ENCODE data around the gene MEOX1.
"Not testable (repeated sequence)": the region's sequence is repeated elsewhere in the genome, so short reads cannot be mapped to it uniquely, and the experiment has no call there.

Gene MEOX1

DNA sequence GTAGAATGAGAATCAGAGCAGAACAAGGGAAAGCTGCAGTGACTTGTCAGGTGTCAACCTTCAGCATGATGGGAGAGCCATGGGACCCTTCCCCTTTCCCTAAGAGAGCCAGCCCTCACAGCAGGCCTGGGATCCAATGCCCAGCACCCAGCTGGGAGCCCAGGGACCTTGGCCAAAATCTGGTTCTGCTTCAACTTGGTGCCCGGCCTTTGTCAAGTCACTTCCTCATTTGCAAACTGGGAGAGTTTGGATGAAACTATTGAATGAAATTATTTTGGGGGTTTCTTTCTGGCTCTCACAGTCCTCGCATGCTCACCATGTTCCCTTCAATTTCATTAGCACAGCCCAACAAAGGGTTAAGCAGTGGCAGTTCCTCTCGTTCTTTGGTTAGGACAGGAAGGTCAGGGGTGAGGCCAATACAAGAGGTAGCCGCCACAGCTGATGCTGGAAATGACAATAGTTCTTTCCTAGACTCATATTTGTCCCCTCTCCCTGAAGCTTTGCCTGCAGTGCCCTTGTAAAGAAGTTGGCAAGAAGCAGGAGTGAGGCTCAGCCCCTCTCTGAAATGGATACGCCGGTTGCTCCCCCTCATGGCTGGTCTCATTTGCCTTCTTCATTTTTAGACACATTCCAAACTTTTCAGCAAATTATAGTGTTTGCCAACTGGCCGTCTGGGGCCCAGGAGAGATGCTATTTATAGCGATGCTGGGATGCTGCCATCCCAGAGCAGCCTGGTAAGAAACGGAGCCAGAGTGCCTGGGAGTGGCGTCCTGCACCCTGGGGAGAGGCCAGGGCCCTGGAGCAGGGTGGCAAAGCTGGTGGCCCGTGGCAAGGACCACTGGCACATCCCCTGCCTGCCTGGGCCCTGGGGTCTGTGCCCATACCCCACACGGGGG lies 34.5 kb upstream of the MEOX1 start:
- H3K27me3 ChIP-seq (ENCODE audit: control insufficient read depth, insufficient read depth, low read length), result no peaks in the 10 kb centered on the region
- H3K9ac ChIP-seq (ENCODE audit: low read length), result no peak overlapping the region
- H3K4me1 ChIP-seq (ENCODE audit: control insufficient read depth, insufficient read depth, low read length), result peaks cover 8% of the 10 kb centered on the region
- H3K36me3 ChIP-seq (ENCODE audit: control insufficient read depth, insufficient read depth, low read length), result no peaks in the 10 kb centered on the region
- no peak overlapping the region for H3K4me3 ChIP-seq (ENCODE audit: low read length)
- H3K27ac ChIP-seq (ENCODE audit: low read depth, low read length), result no peak overlapping the region

DNA sequence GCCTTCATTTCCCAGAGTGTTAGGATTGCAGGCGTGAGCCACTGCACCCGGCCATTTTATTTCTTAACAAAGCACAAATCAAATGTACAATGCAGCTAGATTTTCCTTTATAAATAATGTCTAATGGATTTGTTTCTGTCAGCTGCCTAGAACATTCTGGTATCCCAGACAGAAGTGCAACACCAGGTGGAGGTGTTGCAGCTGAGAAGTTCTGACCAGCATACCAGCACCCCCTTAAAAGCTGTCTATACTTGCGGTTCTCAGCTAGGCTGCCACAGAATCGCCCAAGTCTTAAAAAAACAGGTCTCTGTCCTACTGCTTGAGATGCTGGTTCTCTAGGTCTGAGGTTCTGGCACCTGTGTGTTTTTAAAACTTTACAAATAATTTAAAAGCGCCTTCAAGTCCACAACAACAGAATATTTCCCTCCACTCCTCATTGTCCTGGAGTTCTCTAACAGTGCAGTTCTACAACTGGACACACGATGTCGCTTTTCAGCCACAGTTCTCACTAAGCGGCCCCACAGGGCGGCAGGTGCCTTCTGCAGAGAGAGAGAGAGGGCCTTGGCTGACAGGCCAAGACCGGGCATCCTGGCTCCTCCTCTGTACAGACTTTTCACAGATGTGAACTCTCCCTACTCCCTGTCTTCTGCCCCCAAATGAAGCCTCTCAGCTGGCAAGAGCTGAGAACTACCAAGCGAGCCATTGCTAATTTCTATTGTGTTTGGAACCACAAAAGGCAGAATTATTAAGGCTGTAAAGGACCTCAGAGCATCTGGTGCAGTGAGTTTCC lies 32.6 kb upstream of the MEOX1 start:
- Histone ChIP-seq H3K9ac (ENCODE audit: low read length) (no peak overlapping the region), H3K4me3 (ENCODE audit: low read length) (no peak overlapping the region), H3K4me1 (ENCODE audit: control insufficient read depth, insufficient read depth, low read length) (peaks cover 8% of the 10 kb centered on the region), H3K27ac (ENCODE audit: low read depth, low read length) (no peak overlapping the region), H3K36me3 (ENCODE audit: control insufficient read depth, insufficient read depth, low read length) (no peaks in the 10 kb centered on the region), H3K27me3 (ENCODE audit: control insufficient read depth, insufficient read depth, low read length) (no peaks in the 10 kb centered on the region)

DNA sequence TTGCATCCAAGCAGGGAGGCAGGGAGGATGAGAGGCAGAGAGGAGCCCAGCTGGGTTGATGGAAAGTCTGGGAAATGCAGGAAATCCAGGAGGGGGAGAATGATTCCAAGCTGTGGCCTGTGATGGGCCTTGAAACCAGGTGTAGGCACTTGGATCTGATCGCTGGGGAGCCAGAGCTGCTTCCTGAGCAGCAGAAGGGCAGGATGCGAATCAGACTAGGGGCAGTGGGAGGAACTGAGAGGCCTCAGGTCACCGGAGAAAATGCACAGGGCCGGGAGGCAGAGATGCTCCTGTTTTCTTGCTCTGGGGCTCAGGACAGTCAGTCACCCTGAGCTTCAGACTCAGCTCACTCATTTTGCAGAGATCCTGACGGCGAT lies 29.6 kb upstream of the MEOX1 start:
- H3K36me3 ChIP-seq (ENCODE audit: control insufficient read depth, insufficient read depth, low read length), result no peaks in the 10 kb centered on the region
- H3K4me3 ChIP-seq (ENCODE audit: low read length), result no peak overlapping the region
- H3K27ac ChIP-seq (ENCODE audit: low read depth, low read length), result no peak overlapping the region
- peaks cover 3% of the 10 kb centered on the region for H3K4me1 ChIP-seq (ENCODE audit: control insufficient read depth, insufficient read depth, low read length)
- no peak overlapping the region for H3K9ac ChIP-seq (ENCODE audit: low read length)
- H3K27me3 ChIP-seq (ENCODE audit: control insufficient read depth, insufficient read depth, low read length), result no peaks in the 10 kb centered on the region

DNA sequence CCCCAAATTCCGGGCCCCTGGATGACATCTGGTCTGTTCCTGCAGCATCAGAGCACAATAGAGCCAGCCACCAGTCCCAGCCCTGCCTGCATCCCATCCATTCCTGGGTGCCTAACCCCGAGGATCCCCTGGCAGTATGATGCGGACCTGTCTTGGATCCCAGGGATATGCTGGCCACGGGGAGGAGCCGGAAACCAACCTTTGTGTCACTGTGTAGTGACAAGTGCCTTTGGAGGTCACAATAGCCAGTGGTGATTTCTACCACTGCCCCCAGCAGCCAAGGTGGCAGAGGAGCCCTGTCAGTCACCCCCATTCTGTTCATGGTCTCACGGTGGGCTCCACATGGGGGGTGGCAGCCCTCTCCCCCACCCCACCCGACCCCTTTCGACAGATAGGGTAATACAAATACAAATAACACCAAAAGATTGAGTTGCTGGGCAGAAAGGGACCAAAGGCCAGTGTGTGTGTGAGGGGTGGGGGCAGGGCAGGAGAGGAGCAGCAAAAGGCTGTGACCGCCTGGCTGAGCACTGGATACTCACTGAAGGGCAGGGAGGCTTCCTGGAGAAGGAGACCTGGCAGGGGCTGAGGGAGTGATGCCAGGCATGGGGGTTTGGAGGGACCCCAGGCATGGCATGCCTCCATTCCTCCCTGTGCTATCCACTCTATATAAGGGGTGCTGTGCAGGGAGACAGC lies 29.0 kb upstream of the MEOX1 start:
- no peak overlapping the region for H3K4me3 ChIP-seq (ENCODE audit: low read length)
- no peak overlapping the region for H3K9ac ChIP-seq (ENCODE audit: low read length)
- no peaks in the 10 kb centered on the region for H3K36me3 ChIP-seq (ENCODE audit: control insufficient read depth, insufficient read depth, low read length)

DNA sequence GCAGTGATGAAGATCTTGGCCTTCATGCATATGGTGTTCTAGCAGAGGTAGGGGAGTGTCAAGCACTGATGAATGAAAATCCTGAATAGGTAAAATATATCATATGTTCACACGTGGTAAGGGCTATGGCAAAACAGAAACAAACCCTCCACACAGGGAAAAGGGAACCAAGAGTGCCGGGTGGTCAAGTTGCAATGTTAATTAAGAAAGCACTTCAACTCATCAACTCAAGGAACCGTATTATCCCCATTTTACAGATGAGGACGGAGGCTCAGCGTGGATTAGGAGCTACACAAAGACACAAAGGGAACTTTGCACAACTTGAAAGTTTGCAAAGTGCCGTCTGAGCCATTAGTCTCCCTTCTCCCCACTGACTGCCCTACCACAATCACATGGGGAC lies 28.1 kb upstream of the MEOX1 start:
- H3K36me3 ChIP-seq (ENCODE audit: control insufficient read depth, insufficient read depth, low read length), result no peaks in the 10 kb centered on the region
- H3K4me3 ChIP-seq (ENCODE audit: low read length), result no peak overlapping the region
- no peaks in the 10 kb centered on the region for H3K4me1 ChIP-seq (ENCODE audit: control insufficient read depth, insufficient read depth, low read length)
- no peak overlapping the region for H3K27ac ChIP-seq (ENCODE audit: low read depth, low read length)
- H3K9ac ChIP-seq (ENCODE audit: low read length), result no peak overlapping the region
- no peaks in the 10 kb centered on the region for H3K27me3 ChIP-seq (ENCODE audit: control insufficient read depth, insufficient read depth, low read length)

More for the DNA sequence above, 29.0 kb upstream of the MEOX1 start:
- Histone ChIP-seq H3K4me1 (ENCODE audit: control insufficient read depth, insufficient read depth, low read length) (no peaks in the 10 kb centered on the region), H3K27me3 (ENCODE audit: control insufficient read depth, insufficient read depth, low read length) (no peaks in the 10 kb centered on the region), H3K27ac (ENCODE audit: low read depth, low read length) (no peak overlapping the region)

DNA sequence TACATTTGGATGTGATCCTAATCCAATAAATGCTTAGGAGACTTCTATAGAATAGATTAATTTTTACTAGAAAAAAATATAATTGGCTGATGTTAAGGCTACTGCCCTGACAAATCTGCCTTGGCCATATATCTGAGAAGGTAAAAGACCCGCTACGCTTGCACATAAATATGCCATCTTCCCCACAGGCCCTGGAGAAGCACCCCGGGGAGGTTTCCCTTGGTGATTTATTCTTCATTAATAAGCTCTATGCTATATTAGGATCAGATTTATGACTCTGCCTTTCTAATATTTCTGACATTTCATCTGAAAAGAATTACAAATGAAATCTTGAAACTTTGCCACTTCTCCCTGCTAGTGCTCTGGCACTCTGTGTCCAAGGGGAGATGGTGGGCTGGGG lies 27.4 kb upstream of the MEOX1 start:
- Histone ChIP-seq H3K4me1 (ENCODE audit: control insufficient read depth, insufficient read depth, low read length) (no peaks in the 10 kb centered on the region), H3K27ac (ENCODE audit: low read depth, low read length) (no peak overlapping the region), H3K27me3 (ENCODE audit: control insufficient read depth, insufficient read depth, low read length) (no peaks in the 10 kb centered on the region), H3K9ac (ENCODE audit: low read length) (no peak overlapping the region), H3K4me3 (ENCODE audit: low read length) (no peak overlapping the region), H3K36me3 (ENCODE audit: control insufficient read depth, insufficient read depth, low read length) (no peaks in the 10 kb centered on the region)

DNA sequence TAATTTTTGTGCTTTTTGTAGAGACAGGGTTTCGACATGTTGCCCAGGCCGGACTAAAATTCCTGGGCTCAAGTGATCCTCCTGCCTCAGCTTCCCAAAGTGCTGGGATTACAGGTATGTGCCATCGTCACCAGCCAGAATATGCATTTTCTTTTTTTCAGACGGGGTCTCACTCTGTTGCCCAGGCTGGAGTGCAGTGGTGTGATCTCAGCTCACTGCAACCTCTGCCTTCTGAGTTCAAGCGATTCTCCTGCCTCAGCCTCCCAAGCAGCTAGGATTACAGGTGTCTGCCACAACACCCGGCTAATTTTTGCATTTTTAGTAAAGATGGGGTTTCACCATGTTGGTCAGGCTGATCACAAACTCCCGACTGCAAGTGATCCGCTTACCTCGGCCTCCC lies 25.2 kb upstream of the MEOX1 start:
- H3K4me3 ChIP-seq (ENCODE audit: low read length); H3K9ac ChIP-seq (ENCODE audit: low read length); H3K4me1 ChIP-seq (ENCODE audit: control insufficient read depth, insufficient read depth, low read length); H3K27me3 ChIP-seq (ENCODE audit: control insufficient read depth, insufficient read depth, low read length); H3K27ac ChIP-seq (ENCODE audit: low read depth, low read length); H3K36me3 ChIP-seq (ENCODE audit: control insufficient read depth, insufficient read depth, low read length): not testable (repeated sequence)

DNA sequence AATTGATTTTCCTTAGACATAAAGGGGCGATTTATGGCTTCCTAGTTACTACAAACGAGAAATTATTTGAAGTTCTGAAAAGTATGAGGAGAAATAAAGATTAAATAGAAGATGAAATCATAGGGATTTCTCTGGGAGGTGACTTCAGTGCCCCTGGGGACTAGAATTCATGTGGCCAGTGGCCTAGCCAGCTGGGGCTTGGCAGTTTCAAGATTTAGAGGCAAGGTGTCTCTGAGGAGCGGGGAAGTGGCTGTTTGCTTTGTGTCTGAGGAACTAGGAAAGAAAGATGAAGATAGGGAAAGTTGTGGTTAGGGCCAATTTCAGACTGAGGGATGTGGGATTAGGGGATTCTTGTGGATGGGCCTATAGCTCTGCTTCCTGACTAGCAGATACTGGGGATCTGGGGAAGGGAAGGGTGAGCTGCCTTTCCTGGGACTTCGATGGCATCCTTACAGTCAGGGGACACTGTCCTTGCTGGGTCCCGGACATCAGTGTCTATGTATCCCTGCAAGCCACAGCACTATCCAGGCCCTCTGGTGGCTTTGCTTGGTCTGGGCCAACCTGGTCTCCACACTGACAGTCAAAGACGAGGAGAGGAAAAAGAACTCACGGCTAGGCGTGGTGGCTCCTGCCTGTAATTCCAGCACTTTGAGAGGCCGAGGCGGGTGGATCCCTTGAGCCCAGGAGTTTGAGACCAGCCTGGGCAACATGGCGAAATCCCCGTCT lies 22.4 kb upstream of the MEOX1 start:
- Histone ChIP-seq H3K4me3 (ENCODE audit: low read length) (no peak overlapping the region), H3K9ac (ENCODE audit: low read length) (no peak overlapping the region), H3K36me3 (ENCODE audit: control insufficient read depth, insufficient read depth, low read length) (no peaks in the 10 kb centered on the region), H3K27ac (ENCODE audit: low read depth, low read length) (no peak overlapping the region), H3K4me1 (ENCODE audit: control insufficient read depth, insufficient read depth, low read length) (no peaks in the 10 kb centered on the region), H3K27me3 (ENCODE audit: control insufficient read depth, insufficient read depth, low read length) (no peaks in the 10 kb centered on the region)

DNA sequence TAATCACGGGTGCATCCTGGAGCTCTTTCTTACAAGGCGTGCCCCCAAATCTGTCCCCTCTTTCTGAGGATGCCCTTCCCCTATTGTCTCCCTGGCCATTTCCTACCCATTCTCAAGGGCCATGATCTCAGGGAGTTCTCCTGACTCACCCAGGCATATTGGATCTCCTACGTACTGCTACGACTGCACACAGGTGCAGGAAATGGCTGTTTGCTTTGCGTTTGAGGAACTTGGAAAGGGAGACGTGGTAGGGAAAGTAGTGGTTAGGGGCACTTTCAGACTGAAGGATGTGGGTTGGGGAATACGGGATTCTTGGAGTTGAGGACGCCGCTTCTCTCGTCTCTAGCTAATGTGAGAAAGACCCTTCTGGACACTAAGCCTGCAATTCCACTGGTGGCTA lies 18.7 kb upstream of the MEOX1 start:
- Histone ChIP-seq H3K4me3 (ENCODE audit: low read length) (no peak overlapping the region), H3K9ac (ENCODE audit: low read length) (no peak overlapping the region), H3K36me3 (ENCODE audit: control insufficient read depth, insufficient read depth, low read length) (no peaks in the 10 kb centered on the region), H3K27ac (ENCODE audit: low read depth, low read length) (no peak overlapping the region), H3K4me1 (ENCODE audit: control insufficient read depth, insufficient read depth, low read length) (peaks cover 2% of the 10 kb centered on the region), H3K27me3 (ENCODE audit: control insufficient read depth, insufficient read depth, low read length) (no peaks in the 10 kb centered on the region)

DNA sequence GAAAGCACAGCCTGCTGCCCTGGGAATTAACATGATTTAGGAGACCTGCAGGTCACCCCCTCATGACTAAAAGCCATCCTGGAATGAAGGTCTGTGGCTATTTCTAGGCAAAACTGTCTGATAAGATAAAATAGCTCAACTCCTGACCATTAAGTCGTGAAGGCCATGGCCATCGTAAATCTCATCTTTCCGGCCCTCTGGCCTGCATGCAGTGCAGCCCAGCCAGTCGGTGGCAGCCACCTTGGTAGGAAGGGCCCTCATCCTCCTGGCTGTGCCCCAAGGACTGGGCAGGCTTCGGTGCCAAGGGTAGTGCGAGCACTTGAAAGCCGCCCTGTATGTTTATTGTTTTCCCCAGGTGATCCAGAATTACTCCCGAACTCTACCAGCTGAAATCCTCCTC lies 18.2 kb upstream of the MEOX1 start:
- no peak overlapping the region for H3K4me3 ChIP-seq (ENCODE audit: low read length)
- H3K36me3 ChIP-seq (ENCODE audit: control insufficient read depth, insufficient read depth, low read length), result no peaks in the 10 kb centered on the region
- peaks cover 2% of the 10 kb centered on the region for H3K4me1 ChIP-seq (ENCODE audit: control insufficient read depth, insufficient read depth, low read length)
- H3K9ac ChIP-seq (ENCODE audit: low read length), result no peak overlapping the region
- H3K27ac ChIP-seq (ENCODE audit: low read depth, low read length), result no peak overlapping the region
- H3K27me3 ChIP-seq (ENCODE audit: control insufficient read depth, insufficient read depth, low read length), result no peaks in the 10 kb centered on the region

DNA sequence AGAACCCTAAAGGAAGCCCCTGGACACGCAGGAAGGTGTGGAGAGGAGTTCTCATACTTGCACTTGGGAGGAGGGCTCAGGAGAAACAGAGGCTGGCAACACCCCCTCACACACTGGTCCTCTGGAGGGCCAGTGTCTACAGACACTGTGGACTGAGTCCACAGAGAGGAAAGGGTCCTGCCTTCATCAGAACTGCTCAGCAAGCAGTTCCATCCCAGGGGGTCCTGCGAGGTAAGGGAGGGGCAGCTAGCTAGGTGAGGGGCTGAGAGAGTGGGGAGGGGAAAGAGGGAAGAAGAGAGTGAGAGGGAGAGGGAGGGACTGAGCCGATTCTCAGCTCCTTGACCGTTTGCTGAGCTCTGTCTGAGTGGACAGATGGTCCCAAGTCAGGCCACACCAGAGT lies 17.7 kb upstream of the MEOX1 start:
- Histone ChIP-seq H3K4me3 (ENCODE audit: low read length) (no peak overlapping the region), H3K36me3 (ENCODE audit: control insufficient read depth, insufficient read depth, low read length) (no peaks in the 10 kb centered on the region), H3K27ac (ENCODE audit: low read depth, low read length) (no peak overlapping the region), H3K27me3 (ENCODE audit: control insufficient read depth, insufficient read depth, low read length) (no peaks in the 10 kb centered on the region), H3K9ac (ENCODE audit: low read length) (no peak overlapping the region), H3K4me1 (ENCODE audit: control insufficient read depth, insufficient read depth, low read length) (peaks cover 2% of the 10 kb centered on the region)

DNA sequence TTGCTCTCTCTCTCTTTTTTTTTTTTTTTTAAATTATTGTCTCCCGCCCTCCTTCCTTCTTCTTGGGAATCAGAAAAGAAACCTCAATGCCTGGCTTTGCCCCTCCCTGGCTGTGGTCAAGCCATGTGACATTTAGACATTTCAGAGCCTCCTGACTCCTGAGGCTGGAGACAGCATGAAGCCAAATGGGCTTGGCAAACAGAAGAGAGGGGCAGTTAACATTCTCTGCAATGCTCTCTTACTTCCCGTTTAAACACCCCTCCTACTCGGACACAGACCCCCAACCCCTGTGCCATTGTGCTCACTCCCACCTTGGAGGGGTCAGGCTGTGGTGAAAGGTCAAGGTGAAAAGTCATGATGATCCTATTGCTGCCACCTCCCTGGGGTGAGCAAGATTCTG lies 14.7 kb upstream of the MEOX1 start:
- peaks cover 2% of the 10 kb centered on the region for H3K4me1 ChIP-seq (ENCODE audit: control insufficient read depth, insufficient read depth, low read length)

More for the DNA sequence above, 14.7 kb upstream of the MEOX1 start:
- Histone ChIP-seq H3K9ac (ENCODE audit: low read length) (no peak overlapping the region), H3K27ac (ENCODE audit: low read depth, low read length) (no peak overlapping the region), H3K36me3 (ENCODE audit: control insufficient read depth, insufficient read depth, low read length) (no peaks in the 10 kb centered on the region), H3K27me3 (ENCODE audit: control insufficient read depth, insufficient read depth, low read length) (no peaks in the 10 kb centered on the region), H3K4me3 (ENCODE audit: low read length) (no peak overlapping the region)
